Activated T-helper 1 cell treated with Interleukin-2 at 50 U/mL for 16 hours (primary cell): ENCODE data around the gene EPB41L2.
"Not testable (repeated sequence)": the region's sequence is repeated elsewhere in the genome, so short reads cannot be mapped to it uniquely, and the experiment has no call there.

Experiments
- DNase-seq: peaks from one replicate; pipeline ENCODE4 v3.0.0-alpha.2; 2020; ENCODE audit warnings: low read depth

Gene EPB41L2

GRCh38 chr6:130838250-130838860 is 224.7 kb downstream of the EPB41L2 start:
- no peak for DNase-seq

DNA sequence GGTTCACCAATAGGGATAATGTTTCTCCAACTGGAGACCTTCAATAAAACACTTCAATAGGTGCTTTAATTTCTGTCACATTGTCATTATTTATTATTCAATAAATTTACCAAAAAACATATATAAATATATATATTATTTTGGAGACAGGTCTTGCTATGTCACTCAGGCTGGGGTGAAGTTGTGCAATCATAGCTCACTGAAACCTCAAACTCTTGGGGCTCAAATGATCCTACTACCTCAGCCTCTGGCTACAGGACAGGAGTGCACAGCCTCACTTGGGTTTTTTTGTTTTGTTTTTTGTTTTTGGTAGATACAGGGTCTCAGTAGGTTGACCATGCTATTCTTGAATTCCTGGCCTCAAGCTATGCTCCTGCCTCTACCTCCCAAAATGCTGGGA is 226.0 kb downstream of the EPB41L2 start:
- no peak for DNase-seq

- no peak for DNase-seq
Measured at GRCh38 chr6:130836055-130836640, 226.9 kb downstream of the EPB41L2 start.

DNA sequence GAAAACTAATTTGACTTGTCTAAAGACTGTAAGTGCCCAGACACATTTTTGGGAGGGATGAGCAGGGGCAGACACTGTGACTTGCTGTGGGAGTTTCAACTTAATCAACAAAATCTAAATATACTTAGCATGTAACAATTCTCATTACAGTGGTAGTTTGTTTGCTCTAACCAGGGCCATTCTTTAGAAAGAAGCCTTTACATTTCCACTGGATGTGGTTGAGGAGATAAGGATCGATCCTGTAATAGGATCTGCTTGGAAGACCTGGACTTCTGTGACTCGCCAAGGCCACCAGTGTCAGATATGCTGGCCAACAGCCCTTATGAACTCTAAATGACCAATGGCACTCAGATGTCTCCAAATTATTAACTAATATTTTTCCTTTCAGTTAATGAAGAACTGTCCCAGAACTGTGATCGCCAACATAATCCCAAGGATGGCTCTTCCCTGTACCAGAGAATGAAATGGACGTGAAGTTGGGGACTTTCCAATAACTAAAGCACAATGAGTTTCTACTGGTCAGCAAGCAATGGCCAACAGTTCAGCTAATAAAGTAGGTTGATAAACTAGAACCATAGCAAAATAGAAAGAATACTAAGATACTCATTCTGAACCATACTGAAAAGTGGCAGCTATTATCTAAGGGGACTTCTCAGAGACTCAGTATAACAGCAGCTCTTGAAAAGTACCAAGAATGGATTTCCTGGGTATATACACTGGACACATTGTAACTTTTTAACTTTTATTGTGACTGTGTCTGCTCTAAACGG is 228.4 kb downstream of the EPB41L2 start:
- no peak for DNase-seq

- DNase-seq = no peak
Measured at GRCh38 chr6:130833569-130833968, 229.5 kb downstream of the EPB41L2 start.

GRCh38 chr6:130831607-130832006 is 231.4 kb downstream of the EPB41L2 start:
- no peak for DNase-seq

DNA sequence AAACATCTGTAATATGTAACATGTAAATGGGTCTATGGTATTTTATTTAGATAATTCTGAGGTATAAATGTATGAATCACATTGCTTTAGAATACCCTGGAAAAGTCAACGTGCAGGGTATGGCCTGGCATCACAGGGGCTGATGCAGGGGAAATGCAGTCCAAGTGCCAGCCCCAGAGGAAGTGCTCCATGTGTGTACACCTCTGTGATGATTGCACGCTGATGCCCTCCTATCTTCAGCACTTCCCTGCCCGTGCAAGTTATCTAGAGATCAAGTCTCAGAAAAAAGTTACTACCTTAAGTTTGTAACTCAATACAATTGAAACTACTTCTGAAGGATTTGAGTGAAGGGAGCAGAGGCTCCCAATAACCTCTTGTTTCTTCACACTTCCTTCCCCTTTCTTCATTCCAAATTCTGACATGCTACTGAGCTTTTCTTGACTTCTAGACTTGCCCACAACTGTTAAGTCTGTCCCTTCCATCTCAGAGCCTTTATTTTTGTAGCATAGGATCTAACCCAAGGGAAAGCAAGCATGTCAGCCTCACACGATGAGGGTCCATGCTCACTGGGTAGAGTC is 233.6 kb downstream of the EPB41L2 start:
- no peak for DNase-seq

GRCh38 chr6:130827247-130828149 is 235.5 kb downstream of the EPB41L2 start, which contains the start of gene SMLR1:
SMLR1 (plus strand) TSS chr6:130827406; CDS start chr6:130827414, 8 bp downstream.
- no peak for DNase-seq

- DNase-seq = no peak
Measured at GRCh38 chr6:130826442-130827246, 236.4 kb downstream of the EPB41L2 start.

DNA sequence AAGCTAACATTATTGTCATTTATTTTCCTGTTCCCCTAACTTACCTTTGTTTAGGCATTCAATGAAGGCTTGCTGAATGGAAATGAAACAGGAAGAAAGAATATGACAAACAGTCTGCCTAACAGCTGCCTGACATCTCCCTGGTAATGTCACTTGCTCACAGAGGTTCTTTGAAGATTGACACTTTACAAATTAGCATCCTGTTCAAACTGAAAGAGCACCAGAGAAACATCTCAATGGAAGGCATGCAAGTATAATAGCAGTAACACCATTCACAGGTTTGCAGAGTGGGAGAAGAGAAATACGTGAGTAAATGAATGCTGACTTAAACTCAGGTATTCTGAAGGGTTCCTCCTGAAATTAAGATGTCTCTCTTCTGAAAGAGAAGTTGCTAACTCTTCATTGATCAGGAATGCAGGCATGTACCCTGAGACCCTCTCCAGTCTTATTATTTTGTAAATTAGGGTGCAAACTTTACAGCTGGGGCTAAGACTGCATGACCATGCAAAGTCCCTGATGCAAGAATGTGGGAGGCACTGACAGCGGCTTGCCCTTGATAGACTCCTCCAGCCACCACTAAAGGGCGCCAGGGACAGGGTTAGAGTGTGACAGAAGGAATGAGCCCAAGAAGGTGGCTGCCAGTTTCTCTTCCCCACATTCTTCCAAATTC is 237.1 kb downstream of the EPB41L2 start:
- no peak for DNase-seq

DNA sequence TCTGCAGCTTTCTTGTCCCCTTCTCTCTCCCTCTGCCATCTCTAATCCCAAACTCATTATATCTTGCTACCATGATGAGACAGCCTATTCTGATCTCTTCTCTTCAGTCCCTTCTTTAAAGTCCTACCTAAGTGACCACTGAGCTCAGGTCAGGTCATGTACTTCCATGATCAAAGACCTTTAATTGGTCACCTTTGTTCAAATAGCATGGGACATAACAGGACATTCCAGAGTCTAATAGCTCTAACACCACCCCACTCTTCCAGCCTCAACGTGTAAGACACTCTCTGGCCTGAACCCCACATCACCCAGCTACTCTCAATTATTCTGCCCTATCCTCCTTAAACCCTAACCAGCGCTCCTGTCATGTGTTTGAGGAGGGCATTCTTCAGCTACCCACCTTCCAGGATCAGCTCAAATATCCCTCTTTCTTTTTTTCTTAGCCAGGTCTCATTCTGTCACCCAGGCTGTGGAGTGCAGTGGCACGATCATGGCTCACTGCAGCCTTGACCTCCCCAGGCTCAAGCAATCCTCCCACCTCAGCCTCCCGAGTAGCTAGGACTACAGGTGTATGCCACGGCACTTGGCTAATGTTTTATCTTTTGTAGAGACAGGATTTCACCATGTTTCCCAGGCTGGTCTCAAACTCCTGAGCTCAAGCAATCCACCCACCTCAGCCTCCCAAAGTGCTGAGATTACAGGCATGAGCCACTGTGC is 237.9 kb downstream of the EPB41L2 start:
- no peak for DNase-seq

- no peak for DNase-seq
Measured at GRCh38 chr6:130822736-130823135, 240.3 kb downstream of the EPB41L2 start.

DNA sequence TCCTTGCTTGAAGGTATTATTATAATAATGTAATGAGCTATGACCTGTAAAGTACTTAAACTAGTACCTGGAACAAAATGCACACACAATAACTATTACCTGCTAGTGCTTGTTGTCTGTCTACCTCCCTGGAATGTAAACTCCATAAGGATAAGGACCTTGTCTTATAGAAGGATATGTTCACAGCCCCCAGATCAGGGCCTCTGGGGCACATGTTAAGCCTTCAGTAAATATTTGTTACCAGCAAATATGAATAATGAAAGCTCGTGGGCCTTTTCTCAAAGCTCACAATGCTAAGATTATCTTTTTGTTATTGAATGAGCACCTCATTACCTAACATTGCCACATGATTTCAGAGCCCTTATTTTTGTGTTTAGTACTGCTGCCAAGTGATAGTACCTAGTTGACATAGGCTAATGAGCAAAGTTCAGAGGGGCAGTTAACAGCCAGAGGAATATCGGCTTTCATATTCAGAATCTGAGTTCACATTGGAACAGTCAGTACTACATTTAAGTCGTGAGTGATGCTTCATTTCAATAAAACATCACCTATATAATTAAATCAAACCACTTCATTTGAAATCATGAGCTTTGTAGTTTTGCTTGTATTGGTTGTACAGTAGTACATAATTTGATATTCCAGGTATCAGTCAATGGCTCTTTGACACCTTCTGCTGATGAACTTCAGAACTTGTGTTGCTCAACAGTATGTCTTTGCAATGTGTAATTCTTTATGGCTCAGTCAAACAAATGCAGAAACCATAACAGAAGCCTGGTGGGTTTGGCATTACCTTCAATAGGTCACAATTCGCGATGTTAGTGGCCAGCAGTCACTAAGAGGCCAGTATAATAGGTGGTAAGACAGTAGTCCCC is 247.6 kb downstream of the EPB41L2 start:
- no peak for DNase-seq

DNA sequence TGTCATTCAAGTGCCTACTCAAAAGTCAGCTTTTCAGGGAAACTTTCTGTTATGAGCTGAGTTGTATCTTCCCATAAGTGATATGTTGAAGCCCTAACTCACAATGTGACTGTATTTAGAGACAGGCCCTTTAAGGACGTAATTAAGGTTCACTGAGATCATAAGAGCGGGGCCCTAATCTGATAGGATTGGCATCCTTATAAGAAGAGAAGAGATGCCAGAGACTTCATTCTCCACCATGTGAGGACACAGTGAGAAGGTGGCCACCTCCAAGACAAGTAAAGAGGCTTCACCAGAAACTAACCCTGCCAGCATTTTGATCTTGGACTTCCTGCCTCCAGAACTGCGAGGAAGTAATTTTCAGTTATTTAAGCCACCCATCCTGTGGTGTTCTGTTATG is 248.5 kb downstream of the EPB41L2 start:
- DNase-seq = no peak

- DNase-seq = no peak
Measured at GRCh38 chr6:130811932-130812331, 251.1 kb downstream of the EPB41L2 start.

DNA sequence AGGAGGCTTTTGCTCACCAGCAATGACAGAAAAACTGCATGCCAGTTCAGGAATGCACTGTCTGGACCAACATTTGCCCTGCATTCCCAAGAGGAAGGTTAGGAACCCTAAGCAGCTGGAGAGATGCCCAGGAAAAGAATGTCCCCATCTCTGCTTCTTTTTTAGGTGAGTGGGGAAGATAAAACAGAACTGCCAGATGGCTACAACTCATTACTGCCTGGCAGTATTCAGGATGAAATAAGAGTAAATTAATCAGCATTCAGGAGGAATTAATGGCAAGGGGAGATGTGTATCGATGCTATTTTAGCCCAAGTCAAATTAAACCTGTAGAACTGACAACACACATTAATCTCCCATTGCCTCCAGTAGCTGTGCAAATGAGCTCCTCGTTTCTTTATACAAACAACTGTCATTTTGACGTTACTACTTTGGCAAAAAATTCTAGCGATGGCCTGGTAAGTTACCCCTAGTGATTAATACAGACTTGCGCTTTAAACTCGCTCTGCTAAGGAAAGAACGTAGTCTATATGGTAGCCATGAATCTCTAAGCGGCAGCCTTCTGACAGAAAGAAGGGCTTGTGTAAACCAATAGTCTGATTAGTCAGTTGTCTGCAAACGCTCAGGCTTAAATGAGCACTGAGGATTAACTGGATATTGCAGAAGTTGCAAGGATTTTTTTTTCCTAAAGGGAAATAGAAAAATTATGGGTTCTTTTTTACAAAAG is 252.6 kb downstream of the EPB41L2 start:
- no peak for DNase-seq

- not testable (repeated sequence) for DNase-seq
Measured at GRCh38 chr6:130801368-130801767, 261.7 kb downstream of the EPB41L2 start.

- no peak for DNase-seq
Measured at GRCh38 chr6:130797061-130797460, 266.0 kb downstream of the EPB41L2 start.
